Neural cell (in vitro differentiated cells): ENCODE data around the gene CD48. TPM values are rescaled to one million over a fixed set of nuclear protein-coding genes. Genes with fewer than 3 reads are reported as not detected.

Experiments
- H2AFZ ChIP-seq: fragments of 200-600, 300-800 bp; sonication (generic), shearing (Covaris generic); 2 replicates; pipeline ENCODE4 v1.6.0; 2014; ENCODE audit warnings: low read depth, mild to moderate bottlenecking, antibody characterized with exemption, low read length, moderate library complexity
- H3F3A ChIP-seq: fragments of 200-600 bp; shearing (Covaris generic); 2 replicates; pipeline ENCODE4 v1.6.1; 2016; ENCODE audit warnings: mild to moderate bottlenecking, moderate library complexity, mixed read lengths, antibody characterized with exemption, low read length; ENCODE audit not compliant: insufficient read depth, poor library complexity, severe bottlenecking
- H3K27ac ChIP-seq: fragments of 200-600, 300-800 bp; sonication (generic), shearing (Covaris generic); 2 replicates; pipeline ENCODE4 v1.5.1; 2014; ENCODE audit warnings: mild to moderate bottlenecking, low read length, moderate library complexity
- H3K27me3 ChIP-seq: fragments of 300-800, 200-600 bp; sonication (generic), shearing (Covaris generic); 2 replicates; pipeline ENCODE4 v1.6.0; 2014; ENCODE audit warnings: mild to moderate bottlenecking, low read depth, low read length, moderate library complexity; ENCODE audit not compliant: insufficient read depth
- H3K36me3 ChIP-seq: fragments of 300-800, 200-600 bp; sonication (generic), shearing (Covaris generic); 2 replicates; pipeline ENCODE4 v1.5.1; 2014; ENCODE audit warnings: mild to moderate bottlenecking, antibody characterized with exemption, low read length, moderate library complexity; ENCODE audit not compliant: insufficient read depth
- H3K4me2 ChIP-seq: fragments of 300-800, 200-600 bp; sonication (generic), shearing (Covaris generic); 2 replicates; pipeline ENCODE4 v1.6.0; 2014; ENCODE audit warnings: mild to moderate bottlenecking, low read length
- H3K4me3 ChIP-seq: fragments of 300-800, 200-600 bp; sonication (generic), shearing (Covaris generic); 2 replicates; pipeline ENCODE4 v1.5.1; 2014; ENCODE audit warnings: mild to moderate bottlenecking, low read length, moderate library complexity
- H3K79me2 ChIP-seq: fragments of 200-600 bp; shearing (Covaris generic); replicated peaks from 2 replicates; pipeline ENCODE4 v1.6.0; 2014; ENCODE audit warnings: mild to moderate bottlenecking, low read length, moderate library complexity; ENCODE audit not compliant: insufficient read depth
- H3K9ac ChIP-seq: fragments of 300-800, 200-600 bp; sonication (generic), shearing (Covaris generic); 2 replicates; pipeline ENCODE4 v1.6.1; 2016; ENCODE audit warnings: mild to moderate bottlenecking, low read length, mixed read lengths
- H3K9me2 ChIP-seq: fragments of 200-600 bp; shearing (Covaris generic); 2 replicates; pipeline ENCODE4 v1.6.1; 2016; ENCODE audit warnings: mild to moderate bottlenecking, low read length, mixed read lengths; ENCODE audit not compliant: insufficient read depth
- H3K9me3 ChIP-seq: fragments of 200-600, 300-800 bp; sonication (generic), shearing (Covaris generic); 2 replicates; pipeline ENCODE4 v1.6.1; 2016; ENCODE audit warnings: mild to moderate bottlenecking, mixed run types, low read length, moderate library complexity, mixed read lengths
- H4K20me1 ChIP-seq: fragments of 200-600 bp; shearing (Covaris generic); 2 replicates; pipeline ENCODE4 v1.6.1; 2016; ENCODE audit warnings: mild to moderate bottlenecking, mixed run types; ENCODE audit not compliant: insufficient read depth
- CTCF ChIP-seq: fragments of 450-650 bp; IDR thresholded peaks from 2 replicates; pipeline ENCODE4 v1.5.1; 2014; ENCODE audit warnings: antibody characterized with exemption, mild to moderate bottlenecking, moderate library complexity; ENCODE audit not compliant: poor library complexity, severe bottlenecking
- EP300 ChIP-seq: fragments of 450-650 bp; conservative IDR thresholded peaks from 2 replicates; pipeline ENCODE4 v1.6.1; 2014; ENCODE audit warnings: antibody characterized with exemption, mild to moderate bottlenecking, moderate library complexity; ENCODE audit not compliant: poor library complexity, severe bottlenecking
- EZH2 ChIP-seq: fragments of 200-600, 300-800 bp; shearing (Covaris generic), sonication (generic); IDR thresholded peaks from 2 replicates; pipeline ENCODE4 v1.6.1; 2014; ENCODE audit warnings: antibody characterized with exemption, low read length, borderline replicate concordance, mild to moderate bottlenecking; ENCODE audit not compliant: insufficient read depth, poor library complexity, severe bottlenecking
- MXI1 ChIP-seq: fragments of 450-650 bp; conservative IDR thresholded peaks from 2 replicates; pipeline ENCODE4 v1.6.1; 2014; ENCODE audit warnings: antibody characterized with exemption, mild to moderate bottlenecking; ENCODE audit not compliant: poor library complexity, severe bottlenecking
- POLR2AphosphoS5 ChIP-seq: IDR thresholded peaks from 2 replicates; pipeline ENCODE4 v1.6.1; 2012
- RAD21 ChIP-seq: fragments of 450-650 bp; conservative IDR thresholded peaks from 2 replicates; pipeline ENCODE4 v1.6.1; 2014; ENCODE audit warnings: antibody characterized with exemption, mild to moderate bottlenecking, moderate library complexity
- REST ChIP-seq: IDR thresholded peaks from 2 replicates; pipeline ENCODE4 v1.6.1; 2012; ENCODE audit warnings: borderline replicate concordance
- SMC3 ChIP-seq: fragments of 450-650 bp; conservative IDR thresholded peaks from 2 replicates; pipeline ENCODE4 v1.6.1; 2014; ENCODE audit warnings: antibody characterized with exemption, mild to moderate bottlenecking, moderate library complexity; ENCODE audit not compliant: poor library complexity
- TAF1 ChIP-seq: IDR thresholded peaks from 2 replicates; pipeline ENCODE4 v1.6.1; 2012; ENCODE audit warnings: low read depth
- polyA plus RNA-seq: library from polyadenylated mRNA; depleted of rRNA; stranded (reverse); fragments of >200 nt; gene quantifications from 2 replicates; pipeline ENCODE4 v1.2.3, GENCODE V29; 2014

CD48 gene
- polyA plus RNA-seq, 1 donor from 2014 or later: not detected

GRCh38 chr1:160676869-160677597 is 34.6 kb downstream of the CD48 start:
- Histone ChIP-seq H3K4me2 (no peak overlapping the region), H3K27ac (no peak overlapping the region), H3K4me3 (no peak overlapping the region)

More at GRCh38 chr1:160676869-160677597, 34.6 kb downstream of the CD48 start:
- H4K20me1 ChIP-seq: no peaks in the 10 kb centered on the region
- H3K79me2 ChIP-seq: no peaks in the 10 kb centered on the region
- no peak overlapping the region for H3K9ac ChIP-seq
- no peaks in the 10 kb centered on the region for H3K27me3 ChIP-seq
- no peaks in the 10 kb centered on the region for H3F3A ChIP-seq
- H2AFZ ChIP-seq: no peak overlapping the region
- no peaks in the 10 kb centered on the region for H3K9me3 ChIP-seq
- no peaks in the 10 kb centered on the region for H3K36me3 ChIP-seq
- TF ChIP-seq CTCF (no peak), EP300 (no peak), MXI1 (no peak), RAD21 (no peak), EZH2 (no peak), SMC3 (no peak), REST (no peak), POLR2AphosphoS5 (no peak), TAF1 (no peak)
- no peaks in the 10 kb centered on the region for H3K9me2 ChIP-seq
